CD4-positive, alpha-beta T cell treated with Interferon alpha-2 for 1 hour (primary cell): Measurements from ENCODE around the gene AFAP1L1.

Experiments
- DNase-seq, 2 donors: peaks; one replicate each; pipeline ENCODE4 v3.0.0-alpha.2; 2020 to 2022

Gene AFAP1L1

GRCh38 chr5:149288436-149288835, 16.8 kb downstream of the AFAP1L1 start:
- DNase-seq: no peak

DNA sequence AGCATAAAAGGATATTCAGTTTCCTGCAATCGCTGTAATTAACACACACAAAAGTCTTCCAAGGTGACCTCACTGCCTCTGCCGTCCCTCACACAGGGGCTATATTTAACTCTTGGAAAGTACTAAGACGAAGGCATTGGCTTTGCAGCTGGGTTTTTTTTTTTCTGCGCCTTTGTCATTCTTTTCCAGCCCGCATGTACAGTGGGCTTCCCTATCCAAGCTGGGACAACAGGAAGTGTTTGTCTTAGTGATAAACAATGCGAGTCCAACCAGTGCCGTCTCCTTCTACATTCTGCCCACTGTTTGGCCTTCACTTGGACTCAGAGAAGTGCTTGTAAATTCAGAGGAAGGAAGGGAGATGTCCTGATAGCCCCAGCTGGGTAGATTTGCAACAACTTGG, 17.6 kb downstream of the AFAP1L1 start:
- no peak for DNase-seq

DNA sequence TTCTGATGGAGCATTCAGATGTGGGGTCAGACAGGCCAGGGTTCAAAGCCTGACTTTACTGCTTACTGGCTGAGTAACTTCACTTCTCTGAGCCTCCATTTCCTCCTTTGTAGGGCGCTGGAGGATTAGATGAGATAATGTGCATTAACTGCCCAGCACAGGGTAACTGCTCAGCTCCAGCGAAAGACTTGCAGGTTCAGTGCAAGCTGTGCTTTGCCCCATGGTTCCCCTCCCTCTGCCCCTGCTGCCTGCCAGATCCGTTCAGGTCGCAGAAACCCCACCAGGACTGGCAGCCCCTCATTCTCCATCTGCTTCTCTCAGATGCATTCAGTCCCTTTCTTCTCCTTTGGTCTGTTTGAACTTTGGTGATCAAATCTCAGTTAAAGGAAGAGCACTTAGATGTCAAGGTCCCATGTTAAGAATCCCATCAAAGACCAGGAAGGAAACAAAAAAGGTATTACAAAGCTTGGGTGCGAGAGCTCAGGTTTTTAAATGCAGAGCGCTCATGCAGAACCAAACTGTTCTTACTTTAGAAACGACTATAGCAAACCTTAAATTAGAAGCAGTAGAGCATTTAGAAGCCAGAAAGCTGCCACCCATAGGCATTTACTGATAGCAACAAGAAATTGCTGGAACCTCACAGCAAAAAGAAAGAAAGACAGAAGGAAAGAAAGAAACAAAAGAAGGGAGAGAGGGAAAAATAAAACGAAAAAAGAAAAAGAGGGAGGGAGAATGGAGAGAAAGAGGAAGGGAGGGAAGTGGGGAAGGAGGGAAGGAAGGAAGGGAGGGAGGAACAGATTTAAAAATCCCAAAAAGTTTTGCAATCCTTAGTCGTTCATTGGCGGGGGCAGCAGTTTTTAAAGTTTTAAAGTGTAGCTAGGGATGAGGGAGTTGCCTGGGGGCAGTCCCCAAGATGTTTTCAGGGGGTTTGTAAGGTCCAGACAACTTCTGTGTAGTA, 23.5 kb downstream of the AFAP1L1 start:
- DNase-seq: no peak

GRCh38 chr5:149297340-149298025, 25.8 kb downstream of the AFAP1L1 start:
- DNase-seq: no peak

- no peak for DNase-seq
These were observed 26.5 kb downstream of the AFAP1L1 start for GRCh38 chr5:149298163-149298562.

DNA sequence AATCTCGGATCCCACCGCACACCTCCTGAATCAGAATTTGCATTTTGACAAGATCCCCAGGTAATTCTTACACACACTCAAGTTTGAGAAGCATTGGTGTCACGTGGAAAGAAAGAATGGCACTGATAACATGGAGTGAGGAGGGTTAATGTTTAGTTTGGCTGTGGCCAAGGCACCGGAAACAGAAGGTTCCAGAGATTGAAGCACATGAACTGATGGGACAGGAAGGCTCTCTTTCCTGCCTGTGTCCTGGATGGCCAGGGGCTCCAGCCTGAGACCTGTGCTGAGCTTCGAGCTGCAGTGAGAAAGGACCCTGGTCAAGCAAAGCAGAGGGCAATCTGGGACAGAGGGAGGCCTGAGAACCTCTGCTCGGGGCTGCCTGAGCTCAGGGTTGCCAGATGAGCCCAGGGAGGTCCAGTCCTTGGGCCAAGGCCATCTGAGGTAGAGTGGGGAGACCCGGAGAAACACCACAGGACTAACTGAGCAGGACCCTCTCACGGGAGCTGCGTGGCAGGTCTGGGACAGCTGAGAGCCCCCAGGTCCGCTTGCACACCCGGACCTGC, 27.3 kb downstream of the AFAP1L1 start:
- no peak for DNase-seq

- no peak for DNase-seq
These were observed 27.9 kb downstream of the AFAP1L1 start for GRCh38 chr5:149299451-149300054.

DNA sequence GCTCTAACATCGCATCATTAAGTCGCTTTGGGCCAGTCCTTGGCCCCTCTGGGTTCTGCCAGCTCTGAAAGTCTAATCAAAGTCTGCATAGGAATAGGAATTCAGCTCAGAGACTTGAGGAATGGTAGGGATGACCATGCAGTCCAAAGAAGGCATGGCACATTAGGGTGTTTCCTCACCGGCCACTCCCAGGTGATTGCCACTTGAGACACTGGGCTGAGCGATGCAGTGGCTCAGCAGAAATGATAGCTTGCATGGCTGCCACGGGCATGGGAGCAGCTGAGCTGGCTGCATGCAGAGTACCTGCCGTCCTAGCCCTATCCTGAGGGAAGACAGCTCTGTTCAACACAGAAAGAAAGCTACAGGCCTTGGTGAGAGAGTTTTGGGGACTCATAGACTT, 28.8 kb downstream of the AFAP1L1 start:
- no peak for DNase-seq

GRCh38 chr5:149301049-149301743, 29.5 kb downstream of the AFAP1L1 start:
- DNase-seq: no peak

DNA sequence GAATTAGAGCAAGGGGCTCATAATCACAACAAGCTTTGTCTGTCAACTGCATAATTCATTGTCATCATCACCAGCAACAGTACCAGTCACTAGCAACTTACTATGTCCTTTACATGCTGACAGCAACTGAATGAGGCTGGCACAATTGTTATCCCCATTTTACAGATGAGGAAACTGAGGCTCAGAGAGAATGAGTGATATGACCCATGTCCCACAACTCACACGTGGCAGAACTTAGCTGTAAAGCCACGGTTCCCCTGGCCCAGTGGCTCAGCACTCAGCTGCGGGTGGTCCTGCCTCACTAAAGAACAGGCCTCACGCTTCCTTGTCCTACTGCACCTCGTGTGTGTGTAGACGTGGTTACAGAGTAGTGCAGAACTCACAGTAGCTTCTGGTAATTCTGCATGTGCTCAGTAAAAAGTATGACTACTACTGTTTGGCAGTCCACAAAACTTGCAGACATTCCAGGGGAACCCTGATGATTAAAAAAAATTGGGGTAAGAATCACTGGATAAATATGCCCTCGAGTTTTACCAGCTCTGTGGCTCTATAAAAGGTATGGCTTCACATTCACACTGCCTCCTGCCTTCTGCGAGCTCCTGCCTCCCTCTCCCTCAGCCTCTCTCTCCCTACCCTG, 30.2 kb downstream of the AFAP1L1 start:
- DNase-seq: no peak

GRCh38 chr5:149302641-149303040, 31.0 kb downstream of the AFAP1L1 start:
- no peak for DNase-seq

- DNase-seq: no peak
These were observed 31.6 kb downstream of the AFAP1L1 start for GRCh38 chr5:149303210-149303609.

DNA sequence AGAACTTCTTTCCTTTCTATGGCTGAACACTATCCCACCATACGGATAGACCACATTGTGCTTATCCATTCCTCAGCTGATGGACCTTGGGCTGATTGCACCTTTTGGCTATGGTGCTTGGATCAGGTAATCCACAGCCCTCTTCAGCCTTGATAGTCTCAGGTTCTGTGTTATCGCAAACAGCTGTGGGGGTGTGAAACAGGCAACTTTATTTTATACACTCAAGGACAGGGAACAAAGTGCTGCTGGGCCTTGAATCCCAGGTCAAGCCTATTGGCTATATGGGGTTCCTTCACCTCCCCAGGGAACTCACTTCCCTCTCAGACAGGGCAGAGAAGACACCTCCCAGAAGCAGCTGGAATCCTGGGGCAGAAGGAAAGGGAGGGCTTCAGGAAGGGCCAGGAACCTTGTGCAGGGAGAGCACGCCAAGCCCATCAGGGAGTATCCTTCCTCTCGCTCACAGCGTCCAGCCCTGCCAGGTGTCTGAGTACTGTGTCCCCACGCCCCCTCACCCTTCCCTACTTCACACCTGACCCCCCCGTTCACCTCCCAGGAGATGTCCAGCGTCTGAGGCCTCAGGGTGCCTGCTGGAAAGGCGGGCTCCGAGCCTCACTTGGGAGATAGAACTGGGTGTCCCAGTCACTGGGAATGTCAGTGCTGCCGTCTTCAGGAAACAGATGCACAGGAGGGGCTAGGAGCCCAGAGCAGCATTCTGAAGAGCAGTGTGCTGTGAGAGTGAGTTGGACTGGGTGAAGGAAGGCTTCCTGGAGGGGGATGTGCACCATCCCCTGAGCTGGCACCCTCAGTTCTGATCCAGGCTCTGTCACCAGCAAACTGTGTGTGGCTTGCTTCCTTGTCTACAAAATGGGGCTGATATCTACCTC, 32.8 kb downstream of the AFAP1L1 start:
- DNase-seq: no peak

DNA sequence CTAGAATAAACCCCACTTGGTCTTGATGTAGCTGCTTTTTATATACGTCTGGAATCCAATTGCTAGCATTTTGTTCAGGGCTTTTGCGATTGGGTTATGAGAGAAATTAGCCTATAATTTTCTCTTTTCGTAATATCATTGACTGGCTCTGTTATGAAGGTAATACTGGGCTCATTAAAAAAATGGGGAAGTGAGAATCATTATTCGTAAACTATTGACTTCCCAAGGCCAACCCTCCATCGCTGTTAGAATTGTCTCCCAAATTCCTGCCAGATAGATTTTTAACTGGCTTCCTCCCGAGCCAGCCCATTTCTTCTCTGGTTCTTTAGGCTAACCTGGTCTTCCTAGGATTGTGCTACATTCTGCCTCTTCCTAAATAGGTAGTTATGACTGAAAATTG, 37.7 kb downstream of the AFAP1L1 start:
- DNase-seq: no peak

- DNase-seq: no peak
These were observed 38.8 kb downstream of the AFAP1L1 start for GRCh38 chr5:149310488-149310887.

DNA sequence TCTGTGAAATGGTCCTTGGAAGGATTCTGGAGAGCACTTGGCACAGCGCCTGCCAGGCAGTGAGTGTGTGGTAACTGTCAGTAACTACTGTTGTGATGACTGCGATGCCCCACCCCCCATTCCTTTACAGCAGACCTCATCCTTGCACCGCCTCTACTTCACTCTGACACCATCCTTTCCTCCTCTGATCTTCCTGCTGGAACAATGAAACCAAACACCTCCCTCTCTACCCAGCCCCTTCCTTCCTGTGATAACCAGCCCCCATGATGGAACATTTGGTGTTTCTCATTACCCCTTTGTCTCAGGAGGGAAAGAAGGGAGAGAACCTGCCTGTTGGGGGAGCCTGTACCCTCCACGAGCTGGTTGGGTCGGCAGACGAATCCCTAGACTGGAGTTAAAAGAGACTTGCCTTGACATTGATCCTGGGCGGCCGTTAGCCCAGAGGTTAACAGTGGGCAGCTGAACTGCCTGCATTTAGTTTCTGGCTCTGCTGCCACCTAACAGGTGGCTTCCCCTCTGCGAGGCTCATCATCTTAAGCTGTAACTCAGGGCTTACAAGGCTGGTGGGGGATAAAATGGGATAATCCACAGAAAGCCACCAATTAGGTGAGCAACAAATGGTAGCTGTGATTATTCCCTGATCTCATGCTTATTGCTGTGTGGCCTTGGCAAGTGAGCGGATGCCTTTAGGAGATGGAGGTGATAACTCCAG, 39.4 kb downstream of the AFAP1L1 start:
- DNase-seq: no peak

- no peak for DNase-seq
These were observed 41.6 kb downstream of the AFAP1L1 start for GRCh38 chr5:149313151-149313841.

GRCh38 chr5:149314571-149315111, 43.0 kb downstream of the AFAP1L1 start:
- no peak for DNase-seq

DNA sequence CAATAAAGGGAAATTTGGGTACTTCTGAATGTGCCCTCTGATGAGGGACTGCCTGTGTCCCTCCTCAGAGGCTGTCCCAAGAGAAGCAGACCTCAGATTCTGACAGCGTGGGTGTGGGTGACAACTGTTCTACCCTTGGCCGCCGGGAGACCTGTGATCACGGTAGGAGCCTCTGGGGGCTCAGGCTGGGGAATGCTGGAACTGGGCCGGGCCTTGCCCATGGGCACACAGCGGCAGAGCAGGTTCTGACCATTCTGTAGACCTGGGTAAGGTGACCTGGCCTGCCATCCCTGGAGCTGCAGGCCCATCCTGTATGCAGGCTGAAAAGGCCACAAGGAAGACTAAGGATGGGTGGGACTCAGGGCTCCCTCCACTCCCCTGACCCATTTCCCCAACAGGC, 44.1 kb downstream of the AFAP1L1 start:
- no peak for DNase-seq
